GOT3 (cell line): ENCODE data around the gene DDX39B.
"Not testable (repeated sequence)": the region's sequence is repeated elsewhere in the genome, so short reads cannot be mapped to it uniquely, and the experiment has no call there.

Experiments
- DNase-seq: peaks from one replicate; lab custom pipeline; 2025; ENCODE audit warnings: mixed read lengths; lab: John Stamatoyannopoulos, UW

DDX39B gene

GRCh38 chr6:31575952-31576685 lies 34.3 kb upstream of the DDX39B start:
- no peak for DNase-seq

GRCh38 chr6:31575335-31575901 lies 33.6 kb upstream of the DDX39B start, which contains the start of gene TNF:
TSS of gene TNF (plus strand) at chr6:31575565. CDS start at chr6:31575742, 177 bp downstream.
- DNase-seq: no peak

DNA sequence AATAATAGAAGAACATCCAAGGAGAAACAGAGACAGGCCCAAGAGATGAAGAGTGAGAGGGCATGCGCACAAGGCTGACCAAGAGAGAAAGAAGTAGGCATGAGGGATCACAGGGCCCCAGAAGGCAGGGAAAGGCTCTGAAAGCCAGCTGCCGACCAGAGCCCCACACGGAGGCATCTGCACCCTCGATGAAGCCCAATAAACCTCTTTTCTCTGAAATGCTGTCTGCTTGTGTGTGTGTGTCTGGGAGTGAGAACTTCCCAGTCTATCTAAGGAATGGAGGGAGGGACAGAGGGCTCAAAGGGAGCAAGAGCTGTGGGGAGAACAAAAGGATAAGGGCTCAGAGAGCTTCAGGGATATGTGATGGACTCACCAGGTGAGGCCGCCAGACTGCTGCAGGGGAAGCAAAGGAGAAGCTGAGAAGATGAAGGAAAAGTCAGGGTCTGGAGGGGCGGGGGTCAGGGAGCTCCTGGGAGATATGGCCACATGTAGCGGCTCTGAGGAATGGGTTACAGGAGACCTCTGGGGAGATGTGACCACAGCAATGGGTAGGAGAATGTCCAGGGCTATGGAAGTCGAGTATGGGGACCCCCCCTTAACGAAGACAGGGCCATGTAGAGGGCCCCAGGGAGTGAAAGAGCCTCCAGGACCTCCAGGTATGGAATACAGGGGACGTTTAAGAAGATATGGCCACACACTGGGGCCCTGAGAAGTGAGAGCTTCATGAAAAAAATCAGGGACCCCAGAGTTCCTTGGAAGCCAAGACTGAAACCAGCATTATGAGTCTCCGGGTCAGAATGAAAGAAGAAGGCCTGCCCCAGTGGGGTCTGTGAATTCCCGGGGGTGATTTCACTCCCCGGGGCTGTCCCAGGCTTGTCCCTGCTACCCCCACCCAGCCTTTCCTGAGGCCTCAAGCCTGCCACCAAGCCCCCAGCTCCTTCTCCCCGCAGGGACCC lies 32.6 kb upstream of the DDX39B start:
- no peak for DNase-seq

- no peak for DNase-seq
These were observed 31.7 kb upstream of the DDX39B start for GRCh38 chr6:31573239-31574105.

GRCh38 chr6:31572041-31572911 lies 30.5 kb upstream of the DDX39B start, which contains the start of gene LTA:
TSS of gene LTA (plus strand) at chr6:31572289. CDS start at chr6:31572743, 454 bp downstream.
- DNase-seq: no peak

DNA sequence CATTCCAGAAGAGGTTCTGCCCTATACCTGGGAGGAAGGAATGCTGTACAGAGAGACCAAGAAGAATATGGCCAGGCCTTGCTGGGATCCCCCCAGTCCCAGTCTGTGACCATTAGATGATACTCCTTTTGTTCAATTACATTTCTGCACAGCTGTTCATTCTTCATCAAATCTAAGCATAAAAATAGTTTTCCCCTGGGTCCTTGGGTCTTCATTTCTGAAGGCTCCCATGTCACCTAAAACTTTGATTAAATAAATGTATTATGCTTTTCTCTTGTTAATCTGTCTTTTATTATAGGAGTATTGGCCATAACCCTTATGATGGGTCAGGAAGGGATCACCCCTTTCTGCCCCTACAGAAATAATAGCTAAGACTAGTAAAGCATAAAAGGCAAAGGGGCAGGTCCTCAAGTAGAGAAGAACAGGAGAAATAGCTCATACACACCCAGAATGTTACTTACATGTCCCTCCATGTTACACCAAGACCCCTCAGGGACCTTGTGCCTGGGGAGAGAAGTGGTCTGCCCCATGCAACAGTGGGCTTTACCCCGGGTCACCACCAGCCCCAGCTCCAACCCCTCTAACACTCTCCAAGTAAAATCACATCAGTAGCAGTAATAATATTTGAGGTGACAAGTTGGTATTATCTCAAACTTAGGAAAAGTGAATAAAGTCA lies 28.2 kb upstream of the DDX39B start:
- no peak for DNase-seq

DNA sequence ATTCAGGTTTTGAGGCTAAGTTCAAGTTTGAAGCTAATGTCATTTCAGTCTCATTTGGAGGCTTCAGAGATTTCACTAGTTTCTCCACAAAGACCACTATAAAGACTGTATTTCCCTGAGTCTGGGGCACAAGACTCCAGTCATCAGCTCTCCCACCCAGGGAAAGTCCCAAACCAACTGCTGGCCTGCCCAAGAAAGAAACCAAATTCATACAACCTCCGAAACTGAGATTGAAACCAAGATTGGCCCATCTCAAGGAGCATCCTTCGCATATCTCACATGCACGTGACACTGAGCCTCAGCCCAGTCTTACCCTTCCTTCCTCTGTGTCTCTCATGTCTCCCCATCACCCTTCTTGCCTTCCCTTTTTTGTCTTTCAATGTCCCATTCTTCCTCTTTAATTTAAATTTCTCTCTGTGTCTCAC lies 26.7 kb upstream of the DDX39B start:
- DNase-seq: no peak

DNA sequence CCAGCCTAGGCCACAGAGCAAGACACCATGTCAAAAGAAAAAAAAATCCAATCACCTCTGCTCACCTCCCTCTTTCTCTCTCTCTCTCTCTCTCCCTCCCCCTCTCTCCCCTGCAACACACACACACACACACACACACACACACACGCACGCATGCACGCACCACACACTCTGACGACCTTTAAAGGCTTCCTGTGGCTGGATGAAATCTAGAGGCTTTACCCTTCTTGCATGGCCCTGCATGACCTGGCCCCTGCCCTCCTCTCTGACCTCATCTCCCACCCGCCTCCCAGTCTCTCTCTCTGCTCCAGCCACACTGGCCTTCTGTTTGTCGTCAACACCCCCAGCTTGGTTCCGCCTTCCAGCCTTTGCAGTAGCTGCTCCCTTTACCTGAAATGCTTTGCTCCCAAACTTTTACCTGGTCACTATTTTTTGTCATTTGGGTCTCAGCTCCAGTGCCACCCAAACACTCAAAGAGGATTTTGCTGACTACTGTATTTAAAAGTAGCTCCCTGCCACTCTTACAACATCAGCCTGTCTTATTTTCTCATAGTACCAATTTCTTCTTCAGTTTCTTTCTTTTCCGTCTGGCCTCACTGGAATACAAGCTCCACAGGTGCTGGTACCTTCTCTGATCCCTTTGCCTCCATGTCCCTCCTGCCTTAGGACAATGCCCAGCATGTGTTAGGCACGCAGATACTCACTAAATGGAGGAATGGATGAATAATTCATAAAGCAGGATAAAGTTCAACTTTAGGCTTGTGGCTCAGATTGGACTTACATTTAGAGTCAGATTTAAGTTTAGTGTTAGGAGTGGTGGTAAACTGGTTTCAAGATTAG lies 25.9 kb upstream of the DDX39B start:
- DNase-seq: no peak

DNA sequence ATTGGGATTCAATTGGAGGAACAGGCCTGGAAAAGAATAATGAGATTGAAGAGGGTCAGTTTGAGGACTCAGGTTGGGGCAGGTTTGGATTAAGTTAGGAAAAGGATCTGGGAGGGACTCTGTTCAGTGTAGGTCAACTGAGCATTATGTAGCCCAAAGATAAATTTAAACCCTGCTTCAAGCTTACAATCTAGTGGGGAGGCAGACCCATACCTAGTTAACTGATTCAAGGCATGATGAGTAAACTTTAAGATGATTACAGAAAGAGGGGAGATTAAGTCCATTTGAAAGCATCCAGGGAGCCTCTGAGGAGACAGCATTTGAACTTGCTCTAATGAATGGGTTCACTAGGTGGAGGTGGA lies 18.9 kb upstream of the DDX39B start:
- DNase-seq: no peak

DNA sequence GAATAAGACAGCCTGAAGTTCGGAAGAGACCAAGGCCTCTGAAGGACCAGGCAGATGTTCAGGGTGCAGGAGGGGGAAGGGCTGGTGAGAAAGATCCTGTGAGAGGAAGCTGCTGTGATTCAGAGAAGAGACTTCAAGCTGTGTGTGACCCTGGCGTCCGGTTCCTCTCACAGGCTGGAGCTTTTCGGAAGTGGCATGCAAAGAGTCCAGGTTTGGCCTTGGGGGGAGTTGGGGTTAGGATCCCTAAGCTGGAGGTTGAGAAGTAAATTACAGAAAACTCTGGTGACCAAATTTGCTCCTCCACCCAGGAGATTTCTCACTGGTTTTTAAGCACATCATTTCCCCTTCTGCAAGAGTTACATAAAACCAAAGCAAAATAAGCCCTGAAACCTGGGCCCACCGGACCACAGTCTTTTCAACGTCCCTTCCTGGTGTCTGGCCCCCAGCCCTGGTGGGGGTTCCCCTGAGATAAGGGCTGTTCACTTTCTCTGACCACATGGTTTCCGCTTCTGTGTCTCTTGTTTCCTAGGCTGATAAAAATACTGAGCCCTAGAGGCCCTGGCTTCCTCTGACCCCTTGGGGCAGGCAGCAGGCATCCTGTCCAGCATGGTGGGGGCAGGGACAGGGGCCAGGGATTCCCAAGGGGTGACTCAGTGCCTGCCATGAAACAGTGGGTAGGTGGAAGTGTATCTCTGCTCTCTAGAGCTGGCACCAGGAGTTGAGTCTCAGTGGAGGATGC lies 18.3 kb upstream of the DDX39B start:
- DNase-seq: no peak

DNA sequence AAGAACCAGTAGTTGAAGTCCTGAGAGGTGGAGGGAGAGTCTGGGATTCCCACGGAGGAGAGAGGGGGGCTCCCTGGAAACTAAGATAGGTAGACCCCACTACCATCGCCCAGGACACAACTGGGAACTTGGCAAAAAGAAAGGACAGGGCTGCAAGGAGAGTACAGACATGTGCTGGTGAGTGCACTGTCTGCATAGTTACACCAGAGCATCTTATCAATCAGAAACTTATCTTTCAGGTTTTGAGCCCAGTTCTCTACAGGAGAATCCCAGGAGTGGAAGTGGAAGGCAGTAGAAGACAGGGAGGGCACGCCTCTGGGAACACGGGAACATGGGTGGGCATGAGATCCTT lies 17.8 kb upstream of the DDX39B start:
- DNase-seq: no peak

DNA sequence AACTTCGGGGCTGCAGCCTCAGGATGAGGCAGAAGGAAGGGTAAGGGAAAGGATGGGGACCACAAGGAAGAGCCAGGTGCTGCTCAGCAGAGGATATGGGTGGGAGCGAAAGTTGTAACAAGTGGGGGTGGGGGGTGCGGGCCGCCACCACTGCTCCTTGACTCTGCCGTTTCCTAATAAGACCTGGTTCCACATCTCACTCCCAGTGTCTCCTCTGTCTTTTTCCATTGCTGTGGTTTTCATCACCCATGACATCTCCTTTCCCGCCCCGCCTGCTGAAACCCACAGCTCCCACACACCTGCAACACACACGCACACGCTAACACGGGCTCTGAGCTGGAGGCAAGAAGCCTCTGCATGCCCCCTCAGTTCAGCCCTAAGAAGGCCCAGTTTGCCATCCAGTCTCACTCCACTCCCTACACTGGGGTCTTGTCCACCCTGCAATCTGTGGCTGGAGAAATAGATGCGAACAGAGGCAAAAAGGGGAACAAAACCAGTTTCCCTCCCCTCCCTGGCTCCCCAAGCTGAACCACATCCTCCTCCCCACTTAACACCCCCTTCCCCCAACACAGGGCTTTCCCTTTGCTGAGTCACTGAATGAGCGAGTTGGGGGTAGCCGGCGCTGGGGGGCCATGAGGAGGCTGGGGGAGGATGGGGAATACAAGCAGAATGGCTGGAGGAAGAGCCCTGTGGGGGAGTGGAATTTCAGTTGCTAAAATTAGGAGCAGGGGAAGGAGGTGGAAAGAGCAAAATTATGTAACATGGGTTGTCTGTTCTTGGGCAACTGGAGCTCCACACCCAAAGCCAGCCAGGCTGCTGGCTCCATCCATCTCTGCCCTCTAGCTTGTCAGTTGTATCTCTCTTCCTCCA lies 17.1 kb upstream of the DDX39B start:
- no peak for DNase-seq

GRCh38 chr6:31558318-31558625 lies 16.5 kb upstream of the DDX39B start:
- no peak for DNase-seq

GRCh38 chr6:31557443-31558317 lies 15.9 kb upstream of the DDX39B start:
- DNase-seq: no peak

DNA sequence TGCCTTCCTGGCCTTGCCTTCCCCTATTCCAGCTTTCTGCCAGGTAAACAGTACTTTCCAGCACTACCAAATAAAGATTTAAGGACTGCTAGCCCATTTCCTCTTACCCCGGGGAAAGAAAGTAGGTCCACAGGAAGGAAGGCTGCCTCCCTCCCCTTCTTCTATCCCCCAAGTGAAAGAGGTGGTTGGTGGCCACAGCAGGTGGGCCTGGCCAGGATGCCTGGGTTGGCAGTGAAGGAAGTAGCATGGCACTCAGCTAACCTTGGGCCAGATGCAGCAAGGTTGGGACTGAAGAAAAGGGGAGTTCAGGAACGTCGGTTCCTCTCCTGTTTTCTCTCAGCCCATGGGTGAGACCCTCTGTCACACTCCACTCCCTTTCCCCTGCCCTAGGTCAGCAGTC lies 14.5 kb upstream of the DDX39B start:
- no peak for DNase-seq

DNA sequence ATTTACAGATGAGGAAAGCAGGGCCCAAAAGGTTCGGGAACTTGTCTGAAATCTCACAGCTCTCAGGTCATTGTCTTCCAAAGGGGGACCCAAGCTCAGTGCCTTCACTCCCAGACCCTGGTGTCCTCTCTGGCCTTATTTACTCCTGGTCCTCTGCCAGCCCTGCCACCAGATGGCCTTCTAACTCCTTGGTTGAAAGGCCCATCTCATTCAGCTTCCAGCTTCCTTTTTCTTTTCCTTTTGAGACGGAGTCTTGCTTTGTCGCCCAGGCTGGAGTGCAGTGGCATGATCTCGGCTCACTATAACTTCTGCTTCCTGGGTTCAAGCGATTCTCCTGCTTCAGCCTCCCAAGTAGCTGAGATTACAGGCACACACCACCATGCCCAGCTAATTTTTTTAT lies 9.6 kb upstream of the DDX39B start:
- not testable (repeated sequence) for DNase-seq

DNA sequence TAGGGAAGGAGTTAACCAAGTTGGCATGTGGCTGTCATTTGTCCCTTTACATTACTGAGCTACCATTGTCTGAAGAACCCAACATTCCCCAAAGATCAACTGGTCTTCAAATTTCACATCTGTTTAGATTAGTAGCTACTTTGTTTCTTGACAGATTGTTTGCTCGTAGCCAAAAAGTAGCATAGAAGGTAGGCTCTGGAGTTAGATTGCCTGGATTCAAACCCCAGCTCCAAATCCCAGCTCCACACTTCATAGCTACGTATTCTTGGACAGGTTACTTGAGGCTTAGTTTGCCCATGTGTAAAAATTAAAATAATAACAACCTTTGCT lies 6.7 kb upstream of the DDX39B start:
- DNase-seq: no peak
